ENCODE measurements around the gene ESR2.

DNA sequence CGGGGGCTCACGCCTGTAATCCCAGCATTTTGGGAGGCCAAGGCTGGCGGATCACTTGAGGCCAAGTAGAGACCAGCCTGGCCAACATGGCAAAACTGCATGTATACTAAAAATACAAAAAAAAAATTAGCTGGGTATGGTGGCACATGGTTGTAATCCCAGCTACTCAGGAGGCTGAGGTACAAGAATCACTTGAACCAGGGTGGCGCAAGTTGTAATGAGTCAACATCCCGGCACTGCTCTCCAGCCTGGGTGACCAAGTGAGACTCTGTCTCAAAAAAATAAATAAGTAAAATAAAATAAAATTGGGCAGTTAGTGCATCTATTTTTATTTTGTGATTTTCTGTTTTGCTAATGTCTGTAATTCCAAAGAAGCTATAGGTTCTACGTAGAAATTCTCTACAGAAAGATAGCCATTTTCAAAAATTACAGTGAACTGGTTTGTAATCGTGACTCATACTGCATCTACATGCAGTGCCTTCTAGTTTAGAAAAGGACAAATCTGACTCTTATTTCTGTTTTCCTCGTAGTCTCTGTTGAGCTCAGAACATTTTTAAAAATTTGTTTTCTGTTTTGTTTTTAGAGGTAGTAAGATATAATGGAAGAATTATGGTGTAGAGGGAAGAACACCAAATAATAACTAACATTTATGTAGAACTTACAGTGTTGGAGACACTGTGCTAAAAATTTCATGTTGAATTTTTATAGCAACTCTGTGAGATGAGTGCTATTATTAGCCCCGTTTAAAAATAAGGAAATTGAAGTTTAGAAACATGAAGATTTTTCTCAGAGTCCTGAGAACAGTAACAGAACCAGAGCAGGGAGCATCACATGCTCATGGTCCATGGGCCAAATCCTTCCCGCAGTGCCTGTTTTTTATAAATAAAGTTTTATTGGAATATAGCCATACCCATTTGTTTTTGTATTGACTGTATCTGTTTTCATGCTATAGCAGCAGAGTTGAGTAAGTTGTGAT is 240.2 kb downstream of the ESR2 start:
- no peak for TF ChIP-seq CTCF (IDR thresholded peaks at IDR 0.05)
- TF ChIP-seq POLR2AphosphoS5 (IDR thresholded peaks at IDR 0.05): no peak
- no peak for TF ChIP-seq POLR2A (IDR thresholded peaks at IDR 0.05)

All from transverse colon (tissue), 4 donors.